Neural progenitor cell (in vitro differentiated cells): Measurements from ENCODE around the gene CSRP1. TPM values are rescaled to one million over a fixed set of nuclear protein-coding genes. Genes with fewer than 3 reads are reported as not detected.
"Not testable (repeated sequence)": the region's sequence is repeated elsewhere in the genome, so short reads cannot be mapped to it uniquely, and the experiment has no call there.

Experiments used
- DNase-seq: peaks from one replicate; pipeline ENCODE4 v3.0.0-alpha.2; 2016; ENCODE audit warnings: low spot score
- H2AFZ ChIP-seq: fragments of 200-600 bp; sonication (generic); replicated peaks from 2 replicates; pipeline ENCODE4 v1.6.1; 2016; ENCODE audit warnings: antibody characterized with exemption
- H3F3A ChIP-seq: fragments of 200-600 bp; sonication (generic); 2 replicates; pipeline ENCODE4 v1.6.1; 2016; ENCODE audit warnings: antibody characterized with exemption, low read depth
- H3K27ac ChIP-seq: fragments of 200-600 bp; sonication (generic); 2 replicates; pipeline ENCODE4 v1.5.1; 2016; ENCODE audit warnings: mild to moderate bottlenecking
- H3K27me3 ChIP-seq: fragments of 200-600 bp; sonication (generic); 2 replicates; pipeline ENCODE4 v1.6.1; 2016; ENCODE audit warnings: mild to moderate bottlenecking, moderate library complexity
- H3K36me3 ChIP-seq: fragments of 200-600 bp; sonication (generic); 2 replicates; pipeline ENCODE4 v1.5.1; 2016
- H3K4me1 ChIP-seq: fragments of 200-600 bp; sonication (generic); 2 replicates; pipeline ENCODE4 v1.6.1; 2016; ENCODE audit warnings: mixed run types
- H3K4me2 ChIP-seq: fragments of 200-600 bp; sonication (generic); 2 replicates; pipeline ENCODE4 v1.6.1; 2016
- H3K4me3 ChIP-seq: fragments of 200-600 bp; sonication (generic); 2 replicates; pipeline ENCODE4 v1.5.1; 2016
- H3K79me2 ChIP-seq: fragments of 200-600 bp; sonication (generic); 2 replicates; pipeline ENCODE4 v1.6.1; 2016; ENCODE audit warnings: low read depth
- H3K9ac ChIP-seq: fragments of 200-600 bp; sonication (generic); 2 replicates; pipeline ENCODE4 v1.6.1; 2016
- H3K9me3 ChIP-seq: fragments of 200-600 bp; sonication (generic); 2 replicates; pipeline ENCODE4 v1.5.1; 2016; ENCODE audit warnings: low read depth
- H4K20me1 ChIP-seq: fragments of 200-600 bp; sonication (generic); 2 replicates; pipeline ENCODE4 v1.6.1; 2016; ENCODE audit warnings: low read depth
- H3K27ac Mint-ChIP-seq: 3 replicates; pipeline ENCODE4 v1.8.0; 2021; ENCODE audit warnings: mixed read lengths
- H3K27me3 Mint-ChIP-seq: 2 replicates; pipeline ENCODE4 v1.8.0; 2022; ENCODE audit warnings: low read depth, mild to moderate bottlenecking, inconsistent platforms, moderate library complexity, mixed read lengths; ENCODE audit not compliant: insufficient read depth
- H3K36me3 Mint-ChIP-seq: 3 replicates; pipeline ENCODE4 v1.8.0; 2021; ENCODE audit warnings: mixed read lengths
- H3K4me1 Mint-ChIP-seq: 3 replicates; pipeline ENCODE4 v1.8.0; 2021; ENCODE audit warnings: mixed read lengths
- H3K4me3 Mint-ChIP-seq: 3 replicates; pipeline ENCODE4 v1.8.0; 2021; ENCODE audit warnings: mild to moderate bottlenecking, moderate library complexity, mixed read lengths
- H3K9me3 Mint-ChIP-seq: 3 replicates; pipeline ENCODE4 v1.8.0; 2020; ENCODE audit warnings: mixed read lengths
- EZH2 ChIP-seq: fragments of 200-600 bp; sonication (generic); IDR thresholded peaks from 2 replicates; pipeline ENCODE4 v1.6.1; 2017; ENCODE audit warnings: antibody characterized with exemption, mild to moderate bottlenecking, moderate library complexity
- EZH2phosphoT487 ChIP-seq: fragments of 200-600 bp; sonication (generic); IDR thresholded peaks from 2 replicates; pipeline ENCODE4 v1.6.1; 2017; ENCODE audit warnings: antibody characterized with exemption
- total RNA-seq: library from RNA; depleted of rRNA; stranded (reverse); fragments of >200 nt; gene quantifications from 2 replicates; pipeline ENCODE4 v1.2.3, GENCODE V29; 2015; ENCODE audit warnings: low replicate concordance
- TF ChIP-seq, protein P1 (sequence below): fragments of 200-600 bp; sonication (generic); IDR thresholded peaks from 2 replicates; pipeline ENCODE4 v1.5.1; 2017; ENCODE audit warnings: antibody characterized with exemption, mild to moderate bottlenecking

CSRP1 gene
- total RNA-seq, 1 donor from 2014 or later: 2.5 TPM

- Histone ChIP-seq H3K36me3 (no peaks in the 10 kb centered on the region), H3K9ac (no peak overlapping the region), H3K4me3 (no peak overlapping the region), H4K20me1 (no peaks in the 10 kb centered on the region), H3K9me3 (no peaks in the 10 kb centered on the region), H2AFZ (no peak overlapping the region), H3K27me3 (no peaks in the 10 kb centered on the region), H3K79me2 (no peaks in the 10 kb centered on the region), H3K4me1 (peaks cover 8% of the 10 kb centered on the region), H3K27ac (no peak overlapping the region), H3F3A (no peaks in the 10 kb centered on the region), H3K4me2 (no peak overlapping the region)
- TF ChIP-seq EZH2: no peak
- Mint-ChIP-seq H3K27me3 (peaks cover 10% of the 10 kb centered on the region), H3K4me1 (peaks cover 13% of the 10 kb centered on the region), H3K36me3 (peaks cover 3% of the 10 kb centered on the region), H3K27ac (no peak overlapping the region), H3K4me3 (no peak overlapping the region), H3K9me3 (peaks cover 6% of the 10 kb centered on the region)
- no peak for DNase-seq
These were observed 21.8 kb upstream of the CSRP1 start for GRCh38 chr1:201528631-201529252.

- peaks cover 10% of the 10 kb centered on the region for H3K4me1 Mint-ChIP-seq
- Histone ChIP-seq H3K4me2 (no peak overlapping the region), H3K27ac (no peak overlapping the region), H4K20me1 (no peaks in the 10 kb centered on the region), H3K9ac (no peak overlapping the region), H3K4me3 (no peak overlapping the region), H3K4me1 (peaks cover 8% of the 10 kb centered on the region), H3K9me3 (no peaks in the 10 kb centered on the region), H3F3A (no peaks in the 10 kb centered on the region), H2AFZ (no peak overlapping the region), H3K27me3 (no peaks in the 10 kb centered on the region), H3K79me2 (no peaks in the 10 kb centered on the region), H3K36me3 (no peaks in the 10 kb centered on the region)
- H3K27ac Mint-ChIP-seq: no peak overlapping the region
- H3K4me3 Mint-ChIP-seq: no peak overlapping the region
- H3K9me3 Mint-ChIP-seq: peaks cover 8% of the 10 kb centered on the region
- peaks cover 3% of the 10 kb centered on the region for H3K36me3 Mint-ChIP-seq
- no peak for DNase-seq
- H3K27me3 Mint-ChIP-seq: peaks cover 9% of the 10 kb centered on the region
- TF ChIP-seq EZH2 (no peak), EZH2phosphoT487 (no peak)
- TF ChIP-seq, protein P1, sequence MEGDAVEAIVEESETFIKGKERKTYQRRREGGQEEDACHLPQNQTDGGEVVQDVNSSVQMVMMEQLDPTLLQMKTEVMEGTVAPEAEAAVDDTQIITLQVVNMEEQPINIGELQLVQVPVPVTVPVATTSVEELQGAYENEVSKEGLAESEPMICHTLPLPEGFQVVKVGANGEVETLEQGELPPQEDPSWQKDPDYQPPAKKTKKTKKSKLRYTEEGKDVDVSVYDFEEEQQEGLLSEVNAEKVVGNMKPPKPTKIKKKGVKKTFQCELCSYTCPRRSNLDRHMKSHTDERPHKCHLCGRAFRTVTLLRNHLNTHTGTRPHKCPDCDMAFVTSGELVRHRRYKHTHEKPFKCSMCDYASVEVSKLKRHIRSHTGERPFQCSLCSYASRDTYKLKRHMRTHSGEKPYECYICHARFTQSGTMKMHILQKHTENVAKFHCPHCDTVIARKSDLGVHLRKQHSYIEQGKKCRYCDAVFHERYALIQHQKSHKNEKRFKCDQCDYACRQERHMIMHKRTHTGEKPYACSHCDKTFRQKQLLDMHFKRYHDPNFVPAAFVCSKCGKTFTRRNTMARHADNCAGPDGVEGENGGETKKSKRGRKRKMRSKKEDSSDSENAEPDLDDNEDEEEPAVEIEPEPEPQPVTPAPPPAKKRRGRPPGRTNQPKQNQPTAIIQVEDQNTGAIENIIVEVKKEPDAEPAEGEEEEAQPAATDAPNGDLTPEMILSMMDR: no peak
These were observed 21.0 kb upstream of the CSRP1 start for GRCh38 chr1:201527879-201528278.

- no peak for TF ChIP-seq EZH2
- TF ChIP-seq, protein P1: no peak
- no peak for TF ChIP-seq EZH2phosphoT487
- no peak overlapping the region for H3K4me2 ChIP-seq
- H3K36me3 Mint-ChIP-seq: peaks cover 3% of the 10 kb centered on the region
- no peaks in the 10 kb centered on the region for H3K79me2 ChIP-seq
- no peak overlapping the region for H3K9ac ChIP-seq
- H3K4me1 ChIP-seq: no peaks in the 10 kb centered on the region
- no peaks in the 10 kb centered on the region for H3F3A ChIP-seq
- H3K27ac Mint-ChIP-seq: no peak overlapping the region
- peaks cover 5% of the 10 kb centered on the region for H3K9me3 Mint-ChIP-seq
- H3K9me3 ChIP-seq: no peaks in the 10 kb centered on the region
- no peaks in the 10 kb centered on the region for H3K36me3 ChIP-seq
- no peaks in the 10 kb centered on the region for H4K20me1 ChIP-seq
- H2AFZ ChIP-seq: no peak overlapping the region
- H3K4me3 ChIP-seq: no peak overlapping the region
- H3K4me1 Mint-ChIP-seq: no peaks in the 10 kb centered on the region
- no peaks in the 10 kb centered on the region for H3K27me3 ChIP-seq
- H3K27ac ChIP-seq: no peak overlapping the region
- no peaks in the 10 kb centered on the region for H3K27me3 Mint-ChIP-seq
- no peak for DNase-seq
- H3K4me3 Mint-ChIP-seq: no peak overlapping the region
These were observed 18.4 kb upstream of the CSRP1 start for GRCh38 chr1:201525193-201525778.

- not testable (repeated sequence) for H3K9me3 Mint-ChIP-seq, H3K4me3 ChIP-seq, H3K27me3 ChIP-seq, H3K9me3 ChIP-seq, H3F3A ChIP-seq, H3K79me2 ChIP-seq, H3K27me3 Mint-ChIP-seq, H2AFZ ChIP-seq, H3K4me3 Mint-ChIP-seq, H3K27ac Mint-ChIP-seq, H3K36me3 ChIP-seq, H3K27ac ChIP-seq, H4K20me1 ChIP-seq, H3K4me2 ChIP-seq, DNase-seq, H3K9ac ChIP-seq, H3K4me1 Mint-ChIP-seq, H3K4me1 ChIP-seq, H3K36me3 Mint-ChIP-seq
These were observed 13.2 kb upstream of the CSRP1 start for GRCh38 chr1:201520046-201520575.
